ENCODE results near the gene TUBG1. TPM values are rescaled to one million over a fixed set of nuclear protein-coding genes. Genes with fewer than 3 reads are reported as not detected.

Gene TUBG1
- total and polyA plus RNA-seq, 10 of the 15 experiments (the other 5 are each of a cell fraction or from before 2014, with no cell fraction given) = 40.0 to 256 (median 107) TPM

- DNase-seq (ENCODE audit: low read depth, low spot score) = no peak
- Histone ChIP-seq H3K79me2 (ENCODE audit: control insufficient read depth, insufficient read depth, low read length) (peaks cover 3% of the 10 kb centered on the region), H4K20me1 (ENCODE audit: control insufficient read depth, insufficient read depth) (no peaks in the 10 kb centered on the region), H3K36me3 (ENCODE audit: control insufficient read depth in 2 of 2, insufficient read depth in 2 of 2, low read length in 1 of 2) (peaks cover 30 to 55% of the 10 kb centered on the region in 2 experiments), H3K4me1 (ENCODE audit: control insufficient read depth, insufficient read depth, low read length) (peaks cover 40% of the 10 kb centered on the region), H3K27me3 (replicated peaks in 1 of 2; ENCODE audit: control insufficient read depth in 2 of 2, insufficient read depth in 2 of 2, low read length in 1 of 2) (no peaks in the 10 kb centered on the region), H3K27ac (ENCODE audit: control insufficient read depth, insufficient read depth) (no peak overlapping the region), H3K4me3 (no peak overlapping the region), H3K9ac (ENCODE audit: control insufficient read depth, insufficient read depth, low read length) (no peak overlapping the region), H3K4me2 (ENCODE audit: control insufficient read depth, insufficient read depth) (no peak overlapping the region), H3K9me3 (replicated peaks; ENCODE audit: control insufficient read depth, insufficient read depth, low read length) (no peaks in the 10 kb centered on the region), H2AFZ (ENCODE audit: control insufficient read depth, low read depth, low read length) (no peak overlapping the region)
- ChIA-PET SMC1A (ENCODE audit: uncharacterized antibody, unreplicated experiment) (interaction anchor here (0.7 to 7.1 kb wide), 3 partner anchors 21 to 178 kb away, joined by 3 to 69 read pairs (median 4); partner anchors contain the start of genes CCR10, RETREG3 and TUBG1), RAD21 (ENCODE audit: unreplicated experiment) (interaction anchor here (0.6 to 3.6 kb wide), 2 partner anchors 20 to 125 kb away, joined by 4 to 18 read pairs; no protein-coding TSS in a partner anchor), POLR2A (interaction anchor here (0.6 to 1.5 kb wide), 4 partner anchors 10 to 133 kb away, joined by 3 to 9 read pairs (median 6); no protein-coding TSS in a partner anchor), CTCF (interaction anchor here (9.8 kb wide), 1 partner anchor 92 kb away, joined by 239 read pairs; the partner anchor contains the start of genes CCR10 and PLEKHH3)
- no peak for TF ChIP-seq POU2F2 (IDR thresholded peaks at IDR 0.05; ENCODE audit: borderline replicate concordance, low read depth, low read length)
- no peak for TF ChIP-seq EZH2 (IDR thresholded peaks at IDR 0.05; ENCODE audit: borderline replicate concordance, control insufficient read depth, low read depth, low read length)
- TF ChIP-seq IKZF1 (conservative IDR thresholded peaks at IDR 0.05) = no peak
- TF ChIP-seq SREBF2 (IDR thresholded peaks at IDR 0.05; ENCODE audit: low read length) = no peak
- TF ChIP-seq IRF4 (IDR thresholded peaks at IDR 0.05; ENCODE audit: low read depth, low read length) = no peak
- TF ChIP-seq CHD2 (IDR thresholded peaks at IDR 0.05; ENCODE audit: borderline replicate concordance, low read depth, low read length) = no peak
- TF ChIP-seq RFX5 (IDR thresholded peaks at IDR 0.05; ENCODE audit: low read depth, low read length) = no peak
- no peak for TF ChIP-seq USF1 (IDR thresholded peaks at IDR 0.05; ENCODE audit: borderline replicate concordance, extremely low read length, insufficient read depth, low read depth, low read length)
- no peak for TF ChIP-seq TAF1 (IDR thresholded peaks at IDR 0.05; ENCODE audit: borderline replicate concordance, low read depth, low read length)
- TF ChIP-seq RAD21 (IDR thresholded peaks at IDR 0.05; ENCODE audit: insufficient read depth, low read depth, low read length) = no peak
- no peak for TF ChIP-seq GATAD2B (conservative IDR thresholded peaks at IDR 0.05; ENCODE audit: low read depth)
- no peak for TF ChIP-seq HCFC1 (IDR thresholded peaks at IDR 0.05; ENCODE audit: low read length)
- intact Hi-C loops (cut with micrococcal nuclease; ENCODE audit: unreplicated experiment) (no loop called here), in situ Hi-C loops (cut with MboI) (no loop called here)
- BruUV-seq (replicated peaks) = no TSS peak
- no peak for FAIRE-seq
- no peak for ATAC-seq
- 98% methylated on average over 9 of the region's 9 CpGs for WGBS (ENCODE audit: insufficient coverage, insufficient replicate concordance, low lambda C conversion rate, missing lambda C conversion rate)
Observed at GRCh38 chr17:42584880-42585279, 24.6 kb upstream of the TUBG1 start.
